Omental fat pad (tissue), 4 donors: ENCODE measurements around the gene NOD1. TPM values are rescaled to one million over a fixed set of nuclear protein-coding genes. Genes with fewer than 3 reads are reported as not detected.

ENCODE experiments used
- ATAC-seq: fragments of 150-250 bp; one replicate; pipeline ENCODE4 v1.9.1; 2016; ENCODE audit warnings: mild to moderate bottlenecking, moderate library complexity; ENCODE audit not compliant: low FRiP score
- DNase-seq: peaks from one replicate; pipeline ENCODE4 v3.0.0-alpha.2; 2019; ENCODE audit warnings: low spot score
- total RNA-seq, 4 donors: library from RNA; depleted of rRNA; stranded (reverse); fragments of >200 nt; gene quantifications; one replicate each; pipeline ENCODE4 v1.1.0, GENCODE V29; 2016
- TF ChIP-seq, protein P1 (sequence below), 3 donors: fragments of 450-650 bp; IDR thresholded peaks; one replicate each; pipeline ENCODE4 v1.5.1; 2016 to 2017; ENCODE audit warnings: antibody characterized with exemption in 3 of 3, mild to moderate bottlenecking in 3 of 3, moderate library complexity in 2 of 3

NOD1 gene
- total RNA-seq, 4 donors from 2014 or later = 18.8 to 48.7 (median 33.3) TPM

DNA sequence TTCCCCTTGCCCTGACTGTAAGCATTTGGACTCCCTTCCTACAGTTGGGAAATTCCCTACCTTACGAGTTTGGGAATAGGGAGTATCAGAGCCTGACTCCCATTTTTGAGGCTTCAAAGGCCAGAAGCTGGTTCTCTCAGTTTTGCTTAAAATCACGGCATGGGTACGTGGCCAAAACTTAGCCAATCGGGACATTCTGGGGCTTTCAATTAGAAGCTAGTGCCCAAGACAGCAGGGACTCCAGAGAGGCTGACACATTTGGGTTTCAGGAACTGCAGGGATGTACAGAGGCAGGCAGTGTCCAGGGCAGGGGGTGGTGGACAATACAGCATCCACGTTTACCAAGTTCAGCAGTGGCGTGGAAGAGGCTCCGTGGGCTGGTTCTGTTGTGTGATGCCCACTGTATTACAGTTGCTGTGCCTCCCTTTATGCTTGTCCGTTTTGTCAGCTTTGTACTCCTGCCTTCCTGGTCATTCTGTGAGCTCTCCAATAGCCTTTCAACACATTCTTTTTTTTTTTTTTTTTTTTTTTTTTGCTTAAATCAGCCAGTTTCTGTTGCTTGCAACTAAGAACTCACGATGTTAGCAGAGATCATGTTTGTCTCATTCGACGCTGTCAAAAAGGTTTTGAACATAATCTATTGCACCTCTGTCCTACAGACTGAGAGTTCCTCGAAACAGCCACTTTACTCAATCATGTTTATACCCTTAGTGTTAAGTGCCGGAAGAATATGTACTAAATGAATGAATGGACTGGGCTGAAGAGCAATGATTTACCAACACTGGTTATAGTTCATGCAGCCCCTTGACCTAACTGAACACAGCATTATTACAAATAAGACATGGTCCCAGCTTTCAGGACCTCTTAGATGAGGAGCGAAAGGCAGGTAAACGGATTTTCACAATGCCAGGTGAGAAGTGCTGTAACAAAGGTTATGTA, 25.0 kb upstream of the NOD1 start:
- TF ChIP-seq, protein P1, sequence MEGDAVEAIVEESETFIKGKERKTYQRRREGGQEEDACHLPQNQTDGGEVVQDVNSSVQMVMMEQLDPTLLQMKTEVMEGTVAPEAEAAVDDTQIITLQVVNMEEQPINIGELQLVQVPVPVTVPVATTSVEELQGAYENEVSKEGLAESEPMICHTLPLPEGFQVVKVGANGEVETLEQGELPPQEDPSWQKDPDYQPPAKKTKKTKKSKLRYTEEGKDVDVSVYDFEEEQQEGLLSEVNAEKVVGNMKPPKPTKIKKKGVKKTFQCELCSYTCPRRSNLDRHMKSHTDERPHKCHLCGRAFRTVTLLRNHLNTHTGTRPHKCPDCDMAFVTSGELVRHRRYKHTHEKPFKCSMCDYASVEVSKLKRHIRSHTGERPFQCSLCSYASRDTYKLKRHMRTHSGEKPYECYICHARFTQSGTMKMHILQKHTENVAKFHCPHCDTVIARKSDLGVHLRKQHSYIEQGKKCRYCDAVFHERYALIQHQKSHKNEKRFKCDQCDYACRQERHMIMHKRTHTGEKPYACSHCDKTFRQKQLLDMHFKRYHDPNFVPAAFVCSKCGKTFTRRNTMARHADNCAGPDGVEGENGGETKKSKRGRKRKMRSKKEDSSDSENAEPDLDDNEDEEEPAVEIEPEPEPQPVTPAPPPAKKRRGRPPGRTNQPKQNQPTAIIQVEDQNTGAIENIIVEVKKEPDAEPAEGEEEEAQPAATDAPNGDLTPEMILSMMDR (IDR thresholded peaks at IDR 0.05) = no peak
- no peak for ATAC-seq
- DNase-seq = no peak

DNA sequence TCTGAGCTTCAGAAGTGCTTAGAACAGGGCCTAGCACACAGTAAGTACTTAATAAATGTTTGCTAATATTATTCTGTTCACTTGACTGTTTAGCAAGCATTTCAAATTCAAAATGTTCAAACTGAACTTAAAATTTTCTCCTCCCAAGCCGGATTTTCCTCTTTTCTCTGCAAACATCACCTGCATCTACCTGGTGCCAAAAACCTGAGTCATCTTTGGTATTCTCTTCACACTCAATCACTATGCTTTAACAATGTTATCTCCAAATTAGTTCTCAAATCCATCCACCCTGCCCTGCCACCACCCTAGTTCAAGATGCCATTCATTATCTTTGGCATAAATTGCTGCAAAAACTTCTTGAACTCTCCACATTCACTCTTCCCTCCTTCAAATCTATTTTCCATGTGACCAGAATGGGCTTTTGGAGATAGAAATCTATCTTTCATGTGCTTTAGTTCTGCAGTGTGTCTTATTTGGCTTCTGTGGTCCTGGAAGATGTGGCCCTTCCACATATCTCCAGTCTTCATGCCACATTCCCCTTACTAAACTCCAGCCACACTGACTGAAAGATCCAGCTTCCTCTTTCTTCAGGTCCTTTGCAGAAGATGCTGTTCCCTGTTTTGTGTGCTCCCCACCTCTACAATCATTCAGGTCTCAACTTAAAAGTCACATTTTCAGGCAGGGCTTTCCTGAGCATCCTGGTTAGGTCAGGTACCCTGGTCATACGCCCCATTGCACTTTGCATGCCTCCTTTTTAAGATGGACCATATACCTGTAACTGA, 24.1 kb upstream of the NOD1 start:
- DNase-seq = no peak

DNA sequence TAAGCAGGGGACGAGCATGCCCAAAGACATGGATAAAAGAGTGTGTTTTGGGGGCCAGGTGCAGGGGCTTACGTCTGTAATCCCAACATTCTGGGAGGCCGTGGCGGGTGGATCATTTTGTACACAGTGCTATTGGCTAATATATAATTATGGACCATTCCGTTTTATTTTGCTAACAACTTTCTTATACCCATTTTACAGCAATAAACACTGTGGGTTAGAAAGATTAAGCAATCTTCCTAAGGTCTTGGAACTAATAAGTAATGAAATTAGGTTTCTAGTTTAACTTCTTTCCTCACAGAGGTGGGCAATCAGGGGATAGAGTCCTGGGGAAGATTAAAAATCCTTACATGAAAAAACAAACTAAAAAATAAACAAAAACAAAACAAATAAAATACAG, 22.7 kb upstream of the NOD1 start:
- DNase-seq (no peak), ATAC-seq (no peak)
- TF ChIP-seq, protein P1 (IDR thresholded peaks at IDR 0.05) = no peak

More for the DNA sequence above, 24.1 kb upstream of the NOD1 start:
- no peak for ATAC-seq
- TF ChIP-seq, protein P1 (IDR thresholded peaks at IDR 0.05) = no peak

DNA sequence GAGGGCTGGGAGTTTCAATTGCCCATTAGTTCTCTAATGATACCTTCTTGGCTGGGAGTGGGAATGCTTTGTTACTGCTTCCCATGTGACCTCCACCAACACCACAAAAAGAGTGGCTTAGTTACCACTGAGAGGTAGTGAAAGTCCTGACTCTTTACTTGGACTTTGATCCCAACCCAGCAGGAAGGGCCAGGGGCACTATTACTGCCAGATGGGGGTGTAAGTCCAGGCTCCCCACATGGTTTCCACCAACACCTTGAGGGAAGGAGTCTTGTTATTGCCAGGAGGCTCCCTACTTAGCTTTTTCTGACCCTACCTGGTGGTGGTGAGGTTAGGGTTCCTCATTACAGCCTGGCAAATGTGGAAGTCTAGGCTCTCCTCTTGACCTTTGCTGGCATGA, 14.6 kb upstream of the NOD1 start:
- no peak for ATAC-seq
- TF ChIP-seq, protein P1 (IDR thresholded peaks at IDR 0.05) = no peak
- DNase-seq = no peak

DNA sequence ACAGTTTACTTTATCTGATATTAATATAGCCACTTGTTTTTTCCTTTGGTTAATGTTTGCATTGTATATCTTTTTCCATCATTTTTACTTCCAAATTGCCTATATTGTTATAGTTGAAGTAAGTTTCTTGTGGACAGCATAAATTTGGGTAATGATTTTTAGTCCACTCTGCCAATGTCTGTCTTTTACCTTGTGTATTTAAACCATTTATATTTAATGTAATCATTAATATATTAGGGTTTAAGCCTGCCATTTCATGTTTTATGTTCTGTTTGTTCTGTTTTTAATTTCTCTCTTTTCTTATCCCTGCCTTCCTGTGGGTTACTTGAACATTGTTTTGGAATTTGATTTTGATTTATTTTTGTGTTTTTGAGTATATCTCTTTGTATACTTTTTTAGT, 12.8 kb upstream of the NOD1 start:
- TF ChIP-seq, protein P1 (IDR thresholded peaks at IDR 0.05) = no peak
- ATAC-seq (no peak), DNase-seq (no peak)

DNA sequence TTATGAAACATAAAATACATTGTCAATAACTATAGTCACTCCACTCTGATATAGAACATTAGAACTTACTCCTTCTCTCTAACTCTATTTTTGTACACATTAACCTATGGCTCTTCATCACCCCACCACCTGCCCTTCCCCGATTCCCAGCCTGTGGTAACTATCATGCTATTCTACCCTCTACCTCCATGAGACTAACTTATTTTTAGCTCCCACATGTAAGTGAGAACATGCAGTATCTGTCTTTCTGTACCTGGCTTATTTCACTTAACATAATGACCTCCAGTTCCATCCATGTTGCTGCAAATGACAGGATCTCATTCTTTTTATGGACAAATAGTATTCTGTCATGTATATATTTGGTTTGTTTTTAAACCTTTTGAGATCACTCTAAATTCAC, 8.8 kb upstream of the NOD1 start:
- TF ChIP-seq, protein P1 (IDR thresholded peaks at IDR 0.05) = no peak
- DNase-seq (no peak), ATAC-seq (no peak)
